ENCODE results near the gene COL1A1.

Gene COL1A1

GRCh38 chr17:50213026-50214022 is 11.9 kb upstream of the COL1A1 start:
- Histone ChIP-seq H3K4me3 (no peak overlapping the region), H3K27ac (peak overlapping the region in 1 of 2 donors; percentile 58)
- no peak for DNase-seq (ENCODE audit: low spot score)
- TF ChIP-seq CTCF (IDR thresholded peaks at IDR 0.05), result no peak

- peak; percentile 72 for DNase-seq (ENCODE audit: low spot score)
- peak overlapping the region; percentile 11 for H3K4me3 ChIP-seq
- peak overlapping the region; percentile 76 to 98 for H3K27ac ChIP-seq
- TF ChIP-seq CTCF (IDR thresholded peaks at IDR 0.05), result no peak
Observed at GRCh38 chr17:50212121-50212843, 10.9 kb upstream of the COL1A1 start.

GRCh38 chr17:50211249-50212120 is 10.1 kb upstream of the COL1A1 start:
- Histone ChIP-seq H3K4me3 (peak overlapping the region; percentile 11), H3K27ac (peak overlapping the region; percentile 76 to 98)
- peak; percentile 76 for DNase-seq (ENCODE audit: low spot score)
- TF ChIP-seq CTCF (IDR thresholded peaks at IDR 0.05), result no peak

GRCh38 chr17:50210240-50211225 is 9.1 kb upstream of the COL1A1 start:
- peak overlapping the region; percentile 76 to 98 for H3K27ac ChIP-seq
- peak overlapping the region; percentile 48 for H3K4me3 ChIP-seq
- no peak for TF ChIP-seq CTCF (IDR thresholded peaks at IDR 0.05)
- peak; percentile 95 for DNase-seq (ENCODE audit: low spot score)

- H3K4me3 ChIP-seq, result peak overlapping the region; percentile 48
- peak overlapping the region; percentile 76 to 98 for H3K27ac ChIP-seq
- DNase-seq (ENCODE audit: low spot score), result peak; percentile 98
- no peak for TF ChIP-seq CTCF (IDR thresholded peaks at IDR 0.05)
Observed at GRCh38 chr17:50209472-50210239, 8.2 kb upstream of the COL1A1 start.

All from coronary artery (tissue), 2 donors.